Stimulated activated CD4-positive, alpha-beta T cell treated with anti-CD3 and anti-CD28 coated beads, Interleukin-2, amount 100 ng/mL, for 24 hours (primary cell): ENCODE measurements around the gene TXLNB.
A peak's percentile ranks its signal among the peaks of the same experiment; 100 is the strongest.
"Not testable (repeated sequence)": the region's sequence is repeated elsewhere in the genome, so short reads cannot be mapped to it uniquely, and the experiment has no call there.

Source experiments
- DNase-seq, 2 donors: peaks; one replicate each; pipeline ENCODE4 v3.0.0-alpha.2; 2020

The TXLNB gene

DNA sequence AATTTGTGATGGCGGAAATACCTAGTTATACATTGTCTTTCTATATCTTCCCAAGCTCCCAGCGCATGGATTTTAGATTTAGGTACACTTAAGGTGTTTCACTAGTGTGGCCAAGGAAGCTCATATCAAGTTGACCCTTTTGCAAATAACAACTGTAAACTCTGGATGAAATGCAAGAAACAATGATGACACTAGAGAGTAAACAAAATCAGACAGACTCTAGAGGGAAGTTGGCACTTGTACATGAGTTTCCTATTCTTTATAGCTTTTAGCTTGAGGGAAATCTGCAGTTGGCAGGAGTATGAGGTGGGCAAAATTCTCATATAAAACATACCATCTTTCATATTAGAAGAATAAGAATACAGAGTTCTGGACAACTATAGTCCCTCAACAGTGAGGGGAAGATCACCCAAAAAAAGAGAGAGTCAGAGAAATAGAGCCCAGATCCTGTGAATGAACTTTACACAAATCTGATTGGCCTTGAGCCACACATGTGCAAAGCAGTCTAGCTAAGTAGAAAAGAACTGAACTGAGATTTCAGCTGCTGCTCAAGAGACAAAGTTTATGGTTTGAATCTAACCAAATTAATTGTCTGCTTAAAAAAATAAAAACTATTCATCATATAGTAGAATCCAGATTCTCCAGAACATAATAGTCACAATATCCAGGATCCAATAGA, 26.1 kb downstream of the TXLNB start:
- no peak for DNase-seq

DNA sequence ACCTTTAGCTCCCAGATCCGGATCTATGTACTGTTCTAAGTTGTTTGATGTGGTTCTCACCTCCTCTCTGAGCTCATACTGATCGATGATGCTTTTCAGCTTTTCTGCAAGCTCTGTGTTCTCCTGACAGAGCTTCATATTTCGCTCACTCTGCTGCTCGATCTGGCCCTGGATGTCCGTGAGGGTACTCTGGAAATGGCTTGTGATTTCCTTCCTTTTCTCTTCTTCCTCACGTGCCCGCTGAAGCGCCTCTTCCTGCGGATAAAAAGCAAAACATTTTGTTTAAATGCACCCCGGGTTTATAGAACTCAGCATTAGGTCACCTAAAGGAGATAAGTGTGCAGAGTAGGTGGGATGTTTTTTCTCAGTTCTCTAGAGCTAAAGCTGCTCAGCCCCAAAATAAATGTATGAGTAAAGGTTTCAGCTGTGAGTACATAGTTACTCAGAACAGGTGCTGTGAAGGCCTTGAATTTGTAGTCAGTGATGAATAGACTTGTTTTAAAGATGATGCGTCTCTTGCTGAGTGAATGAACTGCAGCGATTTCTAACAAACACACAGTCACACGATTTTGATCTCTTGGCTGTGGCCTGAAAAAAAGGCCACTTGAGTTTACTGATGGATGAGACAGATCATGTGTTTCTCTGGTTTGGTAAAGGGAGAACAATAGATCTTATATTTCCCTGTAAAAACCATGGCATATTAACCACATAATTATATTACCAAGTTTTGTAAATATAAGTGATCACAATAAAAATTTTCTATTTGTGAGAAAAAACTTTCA, 29.1 kb downstream of the TXLNB start:
- DNase-seq, result peak; percentile 26 to 34

DNA sequence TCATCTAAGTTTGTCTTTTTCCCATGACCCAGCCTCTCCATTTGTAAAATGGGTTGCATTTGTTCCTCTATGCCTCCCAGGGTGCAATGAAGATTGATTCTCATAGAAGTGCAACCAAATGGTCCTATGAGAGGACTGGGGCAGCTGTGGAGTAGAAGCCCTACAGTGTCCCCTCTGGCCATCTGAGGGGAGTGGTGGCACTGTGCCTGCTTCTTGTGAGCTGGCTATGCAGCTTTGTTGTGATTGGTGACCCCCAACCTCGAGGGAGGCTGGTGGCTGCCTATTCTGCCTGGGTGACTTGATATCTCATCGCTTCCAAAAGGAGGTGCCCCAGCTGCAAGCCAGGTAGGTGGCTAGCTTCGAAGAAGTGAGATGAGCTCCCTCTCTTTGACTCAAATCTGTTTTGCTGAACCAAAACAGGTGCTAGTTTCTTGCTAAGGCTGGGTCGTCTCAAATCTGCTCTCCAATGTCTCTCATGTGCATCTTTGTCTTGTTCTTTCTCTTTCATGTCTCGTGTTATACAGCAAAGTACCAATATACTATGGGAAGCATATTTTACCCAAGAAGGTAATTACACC, 33.9 kb downstream of the TXLNB start:
- DNase-seq, result no peak

DNA sequence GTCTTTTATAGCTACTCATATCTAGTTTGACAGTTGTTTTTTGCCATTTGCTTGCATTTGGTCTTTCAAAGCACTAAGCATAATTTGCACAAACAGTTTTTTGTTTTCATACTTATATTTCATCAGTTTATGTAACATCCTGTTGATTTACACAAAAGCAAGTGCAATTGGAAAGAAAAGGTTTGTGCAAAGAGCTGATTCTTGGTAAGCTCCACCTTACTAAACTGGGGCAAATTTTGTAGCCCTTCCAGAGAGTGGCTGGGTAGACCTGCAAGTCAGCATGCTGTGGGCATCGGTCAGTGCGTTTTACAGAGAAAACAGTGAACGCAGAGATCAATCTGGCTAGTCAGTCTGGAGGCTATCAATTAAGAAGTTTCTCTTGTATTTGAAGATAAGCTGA, 34.5 kb downstream of the TXLNB start:
- DNase-seq, result no peak

DNA sequence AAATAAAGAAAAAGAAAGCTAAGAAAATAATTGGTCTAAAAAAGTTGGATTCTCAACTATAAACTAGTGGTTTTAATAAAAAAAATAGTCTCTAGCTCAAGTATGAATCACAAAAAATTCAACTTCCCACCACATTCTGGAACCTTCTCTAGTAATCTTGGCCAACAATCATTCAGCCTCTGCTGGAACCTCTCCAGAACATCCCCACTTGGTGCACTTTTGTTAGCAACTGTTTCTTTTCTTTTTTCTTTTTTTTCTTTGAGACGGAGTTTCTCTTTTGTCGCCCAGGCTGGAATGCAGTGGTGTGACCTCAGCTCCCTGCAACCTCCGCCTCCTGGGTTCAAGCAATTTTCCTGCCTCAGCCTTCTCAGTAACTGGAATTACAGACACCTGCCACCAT, 35.7 kb downstream of the TXLNB start:
- no peak for DNase-seq

DNA sequence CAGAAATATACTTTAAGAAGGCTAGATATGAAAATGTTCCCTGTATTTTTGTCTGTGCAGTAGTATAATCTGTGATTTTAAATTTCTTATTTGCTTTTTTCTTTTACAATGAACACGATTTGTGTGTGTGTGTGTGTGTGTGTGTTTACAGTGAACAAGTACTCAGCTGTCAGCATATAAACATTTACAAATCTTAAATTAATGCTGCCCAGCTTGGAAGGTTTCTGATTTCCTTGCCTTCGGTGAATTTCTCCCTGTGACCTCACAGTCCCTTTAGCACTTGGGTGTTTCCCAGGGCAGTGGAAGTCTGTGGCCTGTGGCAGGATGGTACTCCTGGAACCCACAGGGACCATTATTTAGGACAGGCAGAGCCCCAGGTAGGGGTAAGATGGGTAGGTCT, 37.6 kb downstream of the TXLNB start:
- DNase-seq, result no peak

DNA sequence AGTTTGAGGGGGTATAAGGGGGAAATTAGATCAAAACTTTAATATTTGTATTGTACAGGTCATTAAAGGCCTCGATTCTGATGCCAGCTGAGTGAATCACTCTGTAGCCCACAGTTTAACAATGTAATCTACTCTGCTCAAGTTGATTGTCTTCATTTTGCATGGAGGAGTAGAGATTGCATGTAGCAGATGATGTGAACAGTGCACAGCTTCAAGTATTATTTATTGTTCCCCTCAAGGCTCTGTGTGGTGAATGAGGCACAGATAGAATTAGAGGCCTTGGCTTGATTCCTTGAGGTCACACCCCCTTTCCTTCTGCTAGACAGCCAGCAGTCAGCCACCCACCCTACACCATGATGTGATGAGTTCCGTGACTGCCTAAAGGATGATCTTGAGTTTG, 38.1 kb downstream of the TXLNB start:
- no peak for DNase-seq

DNA sequence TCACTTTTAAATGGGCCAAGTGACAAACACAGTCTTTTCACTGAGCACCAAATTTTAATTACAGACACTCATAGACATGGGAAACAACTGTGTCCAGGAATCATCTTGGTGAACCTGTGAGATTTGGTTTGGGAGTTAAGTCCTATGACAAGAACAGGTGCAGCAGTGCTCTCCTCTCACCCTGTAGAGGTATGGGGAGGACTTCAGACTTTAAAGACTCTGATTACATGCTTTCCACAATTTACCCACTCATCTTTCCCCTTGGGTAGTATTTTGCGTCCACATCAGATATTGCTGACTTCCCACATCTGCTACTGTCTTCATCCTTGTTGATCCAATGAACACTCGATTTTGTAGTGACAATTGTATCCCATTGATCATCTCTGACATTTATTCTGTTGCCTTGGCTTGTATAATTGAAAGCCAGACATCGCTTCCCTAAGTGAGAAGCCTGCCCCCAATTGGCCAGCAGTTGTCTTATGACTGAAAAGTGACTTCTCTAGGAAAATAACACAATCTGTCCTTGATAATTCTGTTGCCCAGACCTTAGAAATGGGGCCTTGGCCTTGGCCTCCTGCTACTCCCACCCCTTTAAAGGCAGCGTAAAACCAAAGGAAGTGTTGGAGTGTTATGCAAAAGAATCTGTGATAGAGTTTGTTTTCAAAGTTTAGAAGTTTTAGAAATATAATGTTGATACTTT, 40.0 kb downstream of the TXLNB start:
- no peak for DNase-seq

DNA sequence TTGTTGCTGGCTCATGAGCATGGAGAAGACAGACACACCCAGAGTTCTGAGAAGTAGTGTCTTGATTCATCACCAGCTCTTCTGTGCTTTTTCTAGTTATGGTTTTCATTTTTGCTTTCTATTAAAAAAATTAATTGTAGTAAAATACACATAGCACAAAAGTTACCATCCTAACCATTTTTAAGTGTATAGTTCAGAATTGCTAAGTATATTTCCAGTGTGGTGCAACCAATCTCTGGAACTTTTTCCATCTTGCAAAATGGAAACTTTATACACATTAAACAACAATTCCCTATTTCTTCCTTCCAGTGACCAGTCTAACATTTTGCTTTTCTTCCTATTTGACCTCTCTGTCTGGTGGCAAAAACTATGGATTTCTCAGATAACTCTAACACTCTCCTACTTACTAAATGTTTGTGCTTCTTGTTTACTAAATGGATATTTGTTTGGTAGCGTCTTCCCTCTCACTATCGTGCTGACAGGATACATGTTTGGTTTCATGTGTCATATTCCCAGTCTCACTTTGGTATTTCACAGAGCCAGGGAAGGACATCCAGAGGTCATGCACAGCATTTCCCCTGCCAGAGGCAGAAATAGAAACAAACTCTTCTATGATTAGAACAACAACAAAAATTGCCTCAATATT, 40.6 kb downstream of the TXLNB start:
- DNase-seq, result no peak

DNA sequence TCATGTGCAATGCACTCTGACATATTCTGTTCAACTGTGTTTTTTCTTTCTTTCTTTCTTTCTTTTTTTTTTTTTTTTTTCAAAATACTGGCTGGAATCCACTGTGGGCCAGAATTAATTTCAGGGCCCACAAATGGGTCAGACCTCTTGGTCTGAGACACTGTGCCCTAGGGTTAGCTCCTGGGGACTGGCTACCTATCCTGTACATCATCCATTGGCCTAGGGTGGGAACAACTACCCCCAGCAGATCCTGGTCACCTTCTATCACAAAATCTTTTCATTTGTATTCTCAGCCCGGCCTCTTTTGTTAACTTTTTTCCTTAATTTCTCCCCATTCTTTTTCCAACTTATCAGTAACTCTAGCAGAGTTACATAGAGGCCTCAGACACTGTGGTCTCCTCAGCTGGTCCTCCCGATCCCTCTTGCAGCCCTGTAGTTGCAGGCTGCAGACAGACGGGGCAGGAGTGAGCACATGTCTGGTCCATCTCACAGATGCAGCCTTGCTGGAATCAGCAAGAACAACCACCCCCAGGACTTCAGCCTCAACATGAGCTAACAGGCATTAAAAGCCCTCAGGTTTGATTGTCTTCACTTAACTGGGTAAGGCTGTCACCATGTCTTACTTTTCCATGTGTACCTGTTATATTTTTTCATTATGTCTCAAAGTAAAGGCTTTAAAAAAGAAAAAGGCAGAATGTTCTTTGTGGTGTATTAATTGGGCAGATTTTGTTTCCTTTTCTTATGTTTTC, 41.3 kb downstream of the TXLNB start:
- DNase-seq, result peak; percentile 51 to 63

DNA sequence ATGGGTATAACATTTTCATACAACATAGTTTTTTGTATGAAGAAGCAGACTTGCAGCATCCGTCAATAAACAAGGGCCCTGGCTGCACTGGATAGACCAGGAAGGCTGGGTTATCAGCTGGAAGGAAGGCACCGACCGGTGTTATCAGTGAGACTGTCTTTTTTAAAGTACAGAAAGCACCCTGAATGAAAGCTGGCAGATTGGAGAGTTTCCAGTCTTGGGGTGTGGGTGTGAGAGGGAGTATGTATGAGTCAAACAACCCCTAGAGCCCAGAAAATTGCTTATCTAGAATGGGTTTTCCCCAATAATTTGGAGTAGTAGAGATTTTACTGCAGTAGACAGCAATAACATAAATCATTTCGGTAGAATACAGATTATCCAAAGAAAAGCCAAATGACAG, 42.4 kb downstream of the TXLNB start:
- DNase-seq, result peak; percentile 29 to 57

DNA sequence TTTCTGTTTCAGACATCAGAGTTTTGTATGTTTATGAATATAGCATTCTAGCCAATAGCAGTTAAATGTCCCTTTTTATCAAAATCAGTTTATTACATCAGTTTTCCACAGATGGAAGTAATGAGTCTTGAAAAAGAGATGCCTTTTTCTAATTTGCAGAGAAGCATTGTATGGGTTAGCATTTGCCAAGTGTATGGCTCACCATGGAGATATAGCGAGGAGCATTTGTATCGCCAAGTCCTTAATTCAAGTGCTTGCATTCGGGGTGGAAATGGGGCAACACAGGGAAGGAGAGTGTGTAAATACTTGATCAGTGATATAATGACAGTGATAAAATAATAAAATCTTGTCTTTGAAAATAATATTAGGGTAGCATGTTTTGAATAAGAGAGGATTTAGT, 42.9 kb downstream of the TXLNB start:
- DNase-seq, result no peak

DNA sequence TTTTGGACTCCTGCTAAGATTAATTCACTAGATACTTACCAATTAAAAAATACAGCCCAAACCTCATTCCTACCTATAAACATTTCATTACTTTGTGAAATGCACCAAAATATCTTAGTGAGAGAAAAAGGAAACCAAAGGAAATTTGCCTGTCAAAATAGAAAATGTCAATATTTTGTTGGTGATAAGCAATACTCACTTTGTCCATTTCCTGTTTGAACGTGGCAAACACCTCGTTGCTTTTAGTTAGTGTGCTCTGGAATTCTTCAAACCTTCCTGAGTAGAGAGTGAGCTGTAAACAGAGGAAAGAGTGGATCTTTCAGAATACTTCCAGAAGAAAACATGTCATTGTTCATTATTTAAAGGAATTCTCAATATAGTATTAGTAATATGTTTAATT, 44.2 kb downstream of the TXLNB start:
- no peak for DNase-seq

DNA sequence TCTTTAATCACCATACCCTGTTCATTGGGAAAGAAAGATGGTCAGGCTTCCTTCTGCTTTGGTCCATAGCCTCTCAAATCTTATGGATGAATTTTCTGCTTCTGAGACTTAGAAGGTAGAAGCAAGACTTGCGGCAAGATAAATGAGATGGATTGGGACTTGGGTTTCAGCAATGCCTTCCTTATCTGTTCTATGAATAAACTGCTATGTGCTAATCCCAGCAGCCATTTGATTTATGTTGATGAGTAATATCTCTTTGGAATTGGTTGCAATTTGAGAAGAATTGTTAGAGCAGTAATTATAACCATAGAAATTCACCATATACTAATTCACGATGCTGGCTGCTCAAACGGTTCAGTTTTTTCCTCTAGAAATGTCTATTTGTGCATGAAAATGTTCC, 48.3 kb downstream of the TXLNB start:
- no peak for DNase-seq

DNA sequence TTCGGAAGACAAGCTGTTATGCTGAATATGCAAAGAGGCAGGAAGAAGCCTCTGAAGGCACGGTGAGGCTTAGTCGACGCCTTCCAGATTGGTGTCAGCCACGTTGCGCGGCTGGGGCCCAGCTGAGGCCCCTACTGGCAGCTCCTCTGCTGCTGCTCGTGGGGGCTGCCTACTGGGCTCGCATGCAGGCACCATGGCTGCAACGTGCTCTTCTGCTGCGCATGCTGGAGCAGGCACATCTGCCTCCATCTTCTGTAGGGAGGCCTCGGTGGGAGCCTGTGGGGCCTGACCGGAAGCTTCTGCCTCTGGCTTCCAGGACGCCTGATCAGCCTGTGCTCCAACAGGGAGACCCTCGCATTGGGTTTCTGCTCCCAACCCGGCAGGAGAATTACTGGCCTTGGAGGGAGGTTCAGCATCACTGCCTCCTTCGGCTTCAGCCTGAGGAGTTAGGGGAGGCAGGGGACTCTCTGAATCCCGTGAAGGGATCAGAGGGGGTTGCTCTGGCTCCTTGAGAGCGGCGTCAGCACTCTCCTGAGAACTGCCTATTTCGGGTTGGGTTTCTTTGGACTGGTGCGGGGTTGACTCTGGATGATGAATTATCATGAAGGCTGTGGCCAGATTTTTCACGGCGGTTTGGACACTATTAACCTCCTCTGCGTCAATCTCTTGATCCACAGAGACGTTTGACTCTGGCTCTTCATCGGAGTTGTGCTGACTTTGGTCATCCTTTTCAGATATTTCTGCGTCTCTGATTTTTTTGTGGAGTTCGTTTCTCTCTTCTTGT, 49.1 kb downstream of the TXLNB start:
- DNase-seq, result no peak

DNA sequence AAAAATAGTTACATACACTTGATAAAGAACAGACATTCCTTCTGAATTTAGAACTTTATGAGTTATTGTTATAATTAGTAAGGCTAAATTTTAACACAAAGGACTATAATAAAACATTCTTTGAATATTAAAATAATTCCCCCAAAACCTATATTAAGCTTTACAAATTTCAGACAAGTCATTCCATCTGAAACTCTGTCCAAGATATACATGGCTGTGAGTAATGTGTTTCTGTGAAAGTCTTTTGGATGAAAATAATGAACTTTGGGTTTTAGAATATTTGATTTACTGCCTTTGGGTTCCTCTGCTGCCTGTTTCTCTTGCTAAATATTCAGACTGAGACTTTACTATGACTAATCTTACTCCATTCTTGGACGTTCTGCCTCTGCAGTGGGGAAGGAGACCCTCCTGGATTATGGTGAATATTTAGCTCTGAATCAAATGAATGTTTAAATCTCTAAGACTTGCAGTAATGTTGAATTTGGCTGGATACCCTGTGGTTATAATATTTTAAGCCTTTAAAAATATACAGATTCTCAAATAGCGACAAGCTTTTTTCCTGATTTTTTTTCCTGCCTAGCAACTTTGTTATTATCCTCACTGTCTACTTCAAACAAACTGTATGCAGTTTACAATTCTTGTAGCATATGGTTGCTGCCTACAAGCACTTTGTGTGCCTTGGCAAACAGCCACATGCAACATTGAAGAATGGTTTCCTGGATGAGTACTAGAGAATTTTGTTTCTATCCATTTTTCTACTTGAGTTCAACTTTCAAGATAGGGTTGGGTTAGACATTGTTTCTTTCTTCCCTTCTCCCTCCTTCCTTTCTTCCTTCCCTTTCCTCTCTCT, 51.4 kb downstream of the TXLNB start:
- DNase-seq, result no peak

DNA sequence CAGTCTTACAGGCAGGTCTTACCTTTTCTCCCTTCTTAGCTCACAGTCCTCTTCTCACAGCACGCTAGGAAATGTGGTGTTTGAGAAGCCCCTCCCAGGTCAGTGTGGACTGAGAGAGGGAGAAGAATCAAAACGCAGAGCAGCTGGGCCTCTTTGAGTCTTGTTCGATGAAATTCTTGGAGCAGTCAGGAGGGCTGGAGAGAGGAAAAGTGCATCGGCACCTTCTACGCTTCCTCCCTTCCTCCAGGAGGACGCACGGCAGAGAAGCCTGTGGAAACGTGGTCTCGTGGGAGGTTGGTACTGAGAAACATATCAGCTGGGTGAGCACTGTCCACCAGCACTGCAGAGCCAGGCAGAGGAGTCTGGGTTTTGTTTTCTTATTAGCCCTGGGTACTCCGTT, 52.7 kb downstream of the TXLNB start:
- no peak for DNase-seq

DNA sequence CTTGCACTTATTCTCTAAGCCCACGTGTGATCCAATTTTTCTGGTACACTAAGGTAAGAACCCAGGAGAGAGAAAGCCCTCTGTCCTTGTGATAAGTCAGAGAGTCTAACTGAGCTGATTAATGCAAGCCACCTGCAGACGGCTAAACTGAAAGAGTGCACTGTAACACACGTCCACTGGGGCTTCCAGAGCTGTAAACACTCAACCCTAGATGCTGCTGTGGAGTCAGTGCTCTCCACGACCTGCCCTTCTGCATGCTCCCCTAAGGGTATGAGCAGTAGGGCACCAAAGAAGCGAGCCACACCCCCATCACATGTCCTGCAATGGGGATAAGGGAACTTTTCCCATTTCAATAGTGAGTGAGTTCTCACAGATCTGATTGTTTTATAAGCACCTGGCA, 55.7 kb downstream of the TXLNB start:
- DNase-seq, result no peak

DNA sequence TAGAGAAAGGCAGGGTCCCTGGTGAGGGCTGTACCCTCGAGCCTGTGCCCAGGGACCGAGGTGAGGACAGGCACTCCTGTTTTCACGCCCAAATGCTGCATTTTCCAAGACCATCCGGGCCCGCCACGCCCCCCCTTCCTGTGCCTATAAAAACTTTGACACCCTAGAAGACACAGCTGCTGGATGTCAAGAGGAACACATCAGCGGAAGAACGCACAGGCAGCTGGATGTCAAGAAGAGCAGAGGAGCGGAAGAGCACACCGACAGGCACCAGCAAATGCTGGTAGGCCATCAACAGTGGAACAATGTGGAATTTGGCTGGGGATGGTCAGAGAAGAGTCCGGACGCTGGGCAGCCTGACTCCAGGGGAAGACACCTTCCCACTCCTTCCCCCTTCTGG, 56.1 kb downstream of the TXLNB start:
- no peak for DNase-seq

DNA sequence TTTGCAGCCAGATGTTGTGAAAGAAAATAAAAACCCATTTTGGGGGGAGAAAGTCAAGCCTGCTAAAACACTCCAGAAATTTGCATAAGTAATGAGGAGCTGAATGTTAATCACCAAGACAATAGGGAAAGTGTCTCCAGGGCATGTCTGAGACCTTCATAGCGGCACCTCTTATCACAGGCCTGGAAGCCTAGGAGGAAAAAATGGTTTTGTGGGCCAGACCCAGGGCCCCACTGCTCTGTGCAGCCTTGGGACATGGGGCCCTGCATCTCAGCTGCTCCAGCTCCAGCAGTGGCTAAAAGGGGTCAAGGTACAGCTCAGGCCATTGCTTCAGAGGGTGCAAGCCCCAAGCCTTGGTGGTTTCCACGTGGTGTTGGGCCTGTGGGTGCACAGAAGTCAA, 57.6 kb downstream of the TXLNB start:
- DNase-seq, result not testable (repeated sequence)

DNA sequence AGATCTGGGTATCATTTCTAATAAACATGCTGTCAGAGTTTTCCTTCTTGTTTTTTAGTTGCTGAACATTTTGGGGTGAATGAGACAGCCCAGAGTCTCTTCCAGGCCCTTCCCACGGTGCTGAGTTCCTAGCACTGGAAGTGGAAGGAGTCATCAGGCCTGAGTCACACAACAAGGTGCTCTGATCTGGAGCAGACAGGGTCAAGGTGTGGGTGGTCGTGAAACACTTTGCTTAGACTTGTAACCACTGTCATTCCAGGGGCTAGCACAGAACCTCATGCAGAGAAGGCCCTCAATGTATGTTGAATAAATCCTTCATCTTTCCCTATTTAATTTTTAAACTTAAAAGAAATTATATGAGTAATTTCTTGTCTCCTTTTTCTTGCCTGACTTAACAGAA, 60.6 kb downstream of the TXLNB start:
- no peak for DNase-seq
